ENCODE measurements around the gene GABRR3. TPM values are rescaled to one million over a fixed set of nuclear protein-coding genes. Genes with fewer than 3 reads are reported as not detected.

GABRR3 gene
- total RNA-seq = not detected in 2 replicates

DNA sequence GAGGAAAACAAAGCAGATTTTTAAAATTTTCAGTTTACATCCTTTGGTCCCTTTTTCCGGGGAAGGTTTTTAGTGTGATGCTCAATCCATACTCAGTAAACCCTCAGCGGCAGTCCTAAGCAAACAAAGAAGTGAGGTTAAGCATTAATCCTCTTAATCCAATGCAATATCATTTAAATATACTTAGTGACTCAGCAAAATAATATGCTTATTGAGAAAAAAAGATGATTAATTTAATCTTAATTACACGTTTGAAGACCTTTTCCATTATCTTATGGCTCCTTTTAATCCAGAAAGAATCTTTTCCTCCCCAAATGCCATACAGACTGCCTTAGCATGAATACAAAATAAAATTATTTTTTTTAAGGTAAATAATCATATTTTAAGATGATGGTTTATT, at the start of gene GABRR3:
Gene GABRR3 (minus strand): TSS at position 108 of the 400 bp plus-strand sequence. CDS start 328 bp downstream, outside the sequence.

DNA sequence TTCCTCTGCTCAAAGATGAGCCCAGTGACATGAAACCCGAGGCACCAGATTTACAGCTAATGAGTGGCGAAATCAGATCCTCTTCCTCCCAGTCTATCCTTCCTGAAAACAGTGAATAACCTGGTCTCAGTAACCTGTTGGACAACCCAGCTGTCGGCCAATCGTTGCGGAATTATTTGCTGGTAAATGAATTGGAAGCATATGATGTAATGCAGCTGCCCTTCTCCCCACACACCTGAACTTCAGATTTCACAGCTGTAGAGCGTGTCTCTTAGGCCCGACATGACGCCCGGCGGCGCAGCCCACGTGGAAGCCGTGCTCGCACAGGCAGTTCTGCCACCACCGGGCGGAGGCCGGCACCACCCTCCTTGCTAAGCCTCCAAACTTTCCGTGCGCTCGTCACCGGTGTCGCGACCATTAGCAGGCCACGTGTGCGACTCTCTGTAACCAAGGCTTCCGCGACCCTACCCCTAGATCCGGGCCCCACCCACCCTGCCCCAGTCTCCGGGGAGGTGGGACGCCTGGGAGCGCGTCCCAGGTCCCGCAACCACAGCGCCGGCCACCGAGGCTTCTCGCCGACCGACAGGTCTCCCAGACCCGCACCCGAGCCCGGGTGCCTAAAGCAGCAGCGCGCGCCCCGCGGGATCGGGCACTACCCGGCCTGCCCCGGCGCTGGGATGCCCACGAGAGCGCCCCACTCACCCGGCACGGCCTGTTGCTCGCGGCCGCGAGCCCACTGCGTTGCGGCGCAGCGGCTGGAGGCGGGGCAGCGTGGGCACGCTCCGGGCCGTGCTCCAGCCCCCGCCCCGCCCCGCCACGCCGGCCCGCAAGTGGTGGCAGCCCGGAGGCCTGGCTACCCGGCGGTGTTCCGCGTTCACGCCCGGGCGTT, 63.2 kb downstream of the GABRR3 start, which contains the start of gene RIOX2:
Gene RIOX2 (minus strand): TSS at position 753 of the 889 bp plus-strand sequence. CDS start 4,838 bp downstream, outside the sequence.

Other genes with a start within 250 kb of the GABRR3 start
- gene CRYBG3, start 213.3 kb downstream of the GABRR3 start, total RNA-seq = 21.7 and 27.6 TPM in 2 replicates
- gene RIOX2, start 62.9 kb downstream of the GABRR3 start, total RNA-seq = 26.9 and 32.2 TPM in 2 replicates
- gene OR5AC2, start 51.9 kb upstream of the GABRR3 start, total RNA-seq = not detected in 2 replicates
- not detected in 2 replicates for gene OR5H1, start 95.4 kb upstream of the GABRR3 start, total RNA-seq
- gene OR5H14, start 112.2 kb upstream of the GABRR3 start, total RNA-seq = not detected in 2 replicates
- gene OR5H15, start 131.4 kb upstream of the GABRR3 start, total RNA-seq = not detected in 2 replicates
- gene OR5H6, start 228.9 kb upstream of the GABRR3 start, total RNA-seq = not detected in 2 replicates
- gene OR5H2, start 247.2 kb upstream of the GABRR3 start, total RNA-seq = not detected in 2 replicates